Esophagus muscularis mucosa (tissue), 4 donors: ENCODE measurements around the gene HPRT1.

Experiments
- EP300 ChIP-seq: sonication (generic); formaldehyde crosslinking; IDR thresholded peaks from one replicate; pipeline ENCODE4 v1.6.1; 2017; ENCODE audit warnings: antibody characterized with exemption
- POLR2A ChIP-seq: fragments of 450-650 bp; IDR thresholded peaks from one replicate; pipeline ENCODE4 v1.6.1; 2017; ENCODE audit warnings: antibody characterized with exemption, moderate library complexity, mild to moderate bottlenecking, low read depth
- POLR2AphosphoS5 ChIP-seq, 2 donors: sonication (generic); formaldehyde crosslinking; IDR thresholded peaks; one replicate each; pipeline ENCODE4 v1.6.1; 2017; ENCODE audit warnings: antibody characterized with exemption in 2 of 2
- TF ChIP-seq, protein P1 (sequence below), 3 experiments: fragments of 200-600 bp in 2 of 3; fragments of 450-650 bp in 1 of 3; sonication (generic) in 2 of 3; IDR thresholded peaks; one replicate each; pipeline ENCODE4 v1.5.1; 2017 to 2019; ENCODE audit warnings: antibody characterized with exemption in 3 of 3, mild to moderate bottlenecking in 2 of 3, moderate library complexity in 1 of 3

DNA sequence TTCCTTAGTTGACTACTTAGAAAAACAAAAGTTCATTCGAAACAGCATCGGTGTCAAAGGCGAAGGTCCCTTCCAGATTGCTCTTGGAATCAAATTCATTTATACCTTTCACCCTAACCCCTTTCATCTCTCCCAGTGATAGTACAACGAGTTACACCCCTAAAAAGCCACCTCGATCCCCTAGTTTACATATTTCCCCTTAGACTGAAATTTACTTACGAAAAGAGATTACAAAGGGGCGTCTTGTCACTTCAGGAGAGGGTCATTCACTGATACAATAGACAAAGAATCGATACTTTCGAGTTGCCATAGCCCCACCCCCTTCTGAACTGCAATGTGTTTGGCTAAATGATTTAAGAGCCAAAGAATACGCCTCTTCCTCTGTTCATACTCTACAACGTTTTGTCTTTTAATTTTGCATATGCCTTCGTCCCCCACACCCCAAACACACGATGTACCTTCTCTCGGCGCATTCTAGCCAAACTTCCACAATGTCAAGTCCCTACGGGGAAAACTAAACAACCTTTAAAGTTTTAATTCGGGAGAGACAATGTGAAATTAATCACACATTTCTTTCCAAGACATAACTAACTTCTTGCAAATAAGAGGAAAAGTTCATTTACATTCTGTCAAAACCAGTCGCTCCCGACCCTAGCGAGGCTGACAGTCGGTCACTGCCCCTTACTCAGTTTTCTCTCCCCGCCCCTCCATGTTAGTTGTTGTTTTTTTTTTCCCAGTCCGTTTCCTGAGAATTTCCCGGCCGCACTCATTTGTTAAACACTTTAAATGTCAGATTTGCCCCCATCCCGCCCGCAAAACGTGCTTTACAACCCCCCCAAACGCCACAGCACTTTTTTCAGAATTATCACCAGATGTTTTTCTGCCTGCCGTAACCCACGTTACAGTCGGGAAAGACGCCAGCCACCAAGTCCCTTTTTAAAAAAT lies 88.6 kb downstream of the HPRT1 start:
- TF ChIP-seq POLR2A (no peak), POLR2AphosphoS5 (IDR thresholded peaks at IDR 0.05) (no peak), EP300 (no peak)
- TF ChIP-seq, protein P1, sequence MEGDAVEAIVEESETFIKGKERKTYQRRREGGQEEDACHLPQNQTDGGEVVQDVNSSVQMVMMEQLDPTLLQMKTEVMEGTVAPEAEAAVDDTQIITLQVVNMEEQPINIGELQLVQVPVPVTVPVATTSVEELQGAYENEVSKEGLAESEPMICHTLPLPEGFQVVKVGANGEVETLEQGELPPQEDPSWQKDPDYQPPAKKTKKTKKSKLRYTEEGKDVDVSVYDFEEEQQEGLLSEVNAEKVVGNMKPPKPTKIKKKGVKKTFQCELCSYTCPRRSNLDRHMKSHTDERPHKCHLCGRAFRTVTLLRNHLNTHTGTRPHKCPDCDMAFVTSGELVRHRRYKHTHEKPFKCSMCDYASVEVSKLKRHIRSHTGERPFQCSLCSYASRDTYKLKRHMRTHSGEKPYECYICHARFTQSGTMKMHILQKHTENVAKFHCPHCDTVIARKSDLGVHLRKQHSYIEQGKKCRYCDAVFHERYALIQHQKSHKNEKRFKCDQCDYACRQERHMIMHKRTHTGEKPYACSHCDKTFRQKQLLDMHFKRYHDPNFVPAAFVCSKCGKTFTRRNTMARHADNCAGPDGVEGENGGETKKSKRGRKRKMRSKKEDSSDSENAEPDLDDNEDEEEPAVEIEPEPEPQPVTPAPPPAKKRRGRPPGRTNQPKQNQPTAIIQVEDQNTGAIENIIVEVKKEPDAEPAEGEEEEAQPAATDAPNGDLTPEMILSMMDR (IDR thresholded peaks at IDR 0.05) = no peak
